BLaER1 treated with 17β-estradiol and CSF1 and Interleukin-3, amounts not matched to agents 10 nM and 100 nM (cell line): ENCODE data around the gene PCDH8.

Experiments
- H3K27ac ChIP-seq, 11 experiments: shearing (Covaris generic); formaldehyde crosslinking; 2 replicates each; pipeline ENCODE4 v1.8.1; 2022
- H3K27me3 ChIP-seq, 11 experiments: shearing (Covaris generic); formaldehyde crosslinking; 2 replicates each; pipeline ENCODE4 v1.8.1; 2022
- H3K36me3 ChIP-seq, 11 experiments: shearing (Covaris generic); formaldehyde crosslinking; 2 replicates each; pipeline ENCODE4 v1.8.1; 2022
- H3K4me1 ChIP-seq, 10 experiments: shearing (Covaris generic); formaldehyde crosslinking; 2 replicates each; pipeline ENCODE4 v1.8.1; 2022
- H3K4me2 ChIP-seq, 11 experiments: shearing (Covaris generic); formaldehyde crosslinking; 2 replicates each; pipeline ENCODE4 v1.8.1; 2022
- H3K4me3 ChIP-seq, 10 experiments: shearing (Covaris generic); formaldehyde crosslinking; 2 replicates each; pipeline ENCODE4 v1.8.1; 2022
- H3K9ac ChIP-seq, 11 experiments: shearing (Covaris generic); formaldehyde crosslinking; 2 replicates each; pipeline ENCODE4 v1.8.1; 2022
- H3K9me3 ChIP-seq, 11 experiments: shearing (Covaris generic); formaldehyde crosslinking; replicated peaks in 1 of 11; 2 replicates each; pipeline ENCODE4 v1.8.1; 2022
- H4K20me1 ChIP-seq, 11 experiments: shearing (Covaris generic); formaldehyde crosslinking; 2 replicates each; pipeline ENCODE4 v1.8.1; 2022
- Cebpa-rat ChIP-seq, 11 experiments: shearing (Covaris generic); IDR thresholded peaks; 2 replicates each; pipeline ENCODE4 v1.8.1; 2022

The PCDH8 gene

DNA sequence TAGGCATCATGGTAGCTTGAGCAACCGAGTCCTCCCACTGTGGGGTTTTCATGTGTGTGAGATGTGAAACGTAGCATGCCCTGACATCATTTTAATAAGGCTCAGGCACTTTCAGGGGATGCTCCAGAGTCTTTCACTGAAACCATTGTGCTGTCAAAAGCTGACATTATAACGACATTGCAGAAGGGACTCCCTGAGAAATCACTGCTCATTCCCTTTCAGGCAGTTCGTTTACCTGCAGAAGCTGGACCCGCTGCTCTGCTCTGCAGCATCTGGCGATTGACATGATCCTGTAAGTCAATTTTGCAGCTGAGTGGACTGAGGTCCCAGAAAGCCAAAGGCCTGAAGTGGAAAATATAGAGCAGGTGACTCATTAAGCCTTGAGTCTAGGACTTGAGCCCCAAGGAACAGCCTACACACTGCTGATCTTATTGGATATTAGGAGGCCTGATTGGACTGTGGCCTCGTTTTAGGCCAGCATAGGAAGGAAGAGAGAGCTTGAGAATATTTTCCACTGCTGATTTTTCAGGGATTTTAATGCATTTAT is 54.9 kb downstream of the PCDH8 start:
- H3K4me1 ChIP-seq, result no peaks in the 10 kb centered on the region
- no peak overlapping the region for H3K27ac ChIP-seq
- no peaks in the 10 kb centered on the region for H4K20me1 ChIP-seq
- no peak overlapping the region for H3K9ac ChIP-seq
- no peaks in the 10 kb centered on the region for H3K36me3 ChIP-seq
- H3K27me3 ChIP-seq, result no peaks in the 10 kb centered on the region
- H3K9me3 ChIP-seq, result no peaks in the 10 kb centered on the region
- no peak overlapping the region for H3K4me3 ChIP-seq
- TF ChIP-seq Cebpa-rat (IDR thresholded peaks at IDR 0.05), result no peak
- H3K4me2 ChIP-seq, result no peak overlapping the region
